Heart right ventricle (tissue), 16 donors: ENCODE measurements around the gene AFDN. TPM values are rescaled to one million over a fixed set of nuclear protein-coding genes. Genes with fewer than 3 reads are reported as not detected.

Experiments
- ATAC-seq, 8 donors: fragments of 200-7000 bp; cut with Tn5 transposase; one replicate each; pipeline ENCODE4 v1.9.1; 2020; ENCODE audit warnings: mild to moderate bottlenecking in 8 of 8, moderate library complexity in 8 of 8, moderate number of reproducible peaks in 1 of 8
- DNase-seq, 2 donors: peaks; one replicate each; pipeline ENCODE4 v3.0.0-alpha.2; 2020
- H3K27ac ChIP-seq, 10 donors: fragments of 200-600 bp; sonication (generic) in 2 of 10; one replicate each; pipeline versions ENCODE4 v1.5.0 to v1.8.0; 2020 to 2022; ENCODE audit warnings: mild to moderate bottlenecking in 3 of 10
- H3K27me3 ChIP-seq, 7 donors: fragments of 200-600 bp; one replicate each; pipeline ENCODE4 v1.8.0; 2021 to 2022; ENCODE audit warnings: mild to moderate bottlenecking in 2 of 7
- H3K36me3 ChIP-seq, 9 donors: fragments of 200-600 bp; sonication (generic) in 1 of 9; one replicate each; pipeline versions ENCODE4 v1.5.0 to v1.8.0; 2020 to 2022; ENCODE audit warnings: mild to moderate bottlenecking in 2 of 9
- H3K4me1 ChIP-seq, 9 donors: fragments of 200-600 bp; sonication (generic) in 1 of 9; one replicate each; pipeline versions ENCODE4 v1.5.0 to v1.8.0; 2020 to 2022; ENCODE audit warnings: mild to moderate bottlenecking in 4 of 9
- H3K4me3 ChIP-seq, 10 donors: fragments of 200-600 bp; sonication (generic) in 2 of 10; one replicate each; pipeline versions ENCODE4 v1.5.0 to v1.8.0; 2020 to 2022; ENCODE audit warnings: mild to moderate bottlenecking in 7 of 10, moderate library complexity in 2 of 10
- H3K9me3 ChIP-seq, 11 donors: fragments of 200-600 bp in 10 of 11; sonication (generic) in 2 of 11; one replicate each; pipeline versions ENCODE4 v1.5.0 to v1.8.0; 2013 to 2022; ENCODE audit warnings: mild to moderate bottlenecking in 2 of 11, control low read depth in 1 of 11, moderate library complexity in 1 of 11
- CTCF ChIP-seq, 9 donors: fragments of 200-600 bp; sonication (generic) in 2 of 9; IDR thresholded peaks; one replicate each; pipeline versions ENCODE4 v1.5.0 to v1.8.0; 2021 to 2022; ENCODE audit warnings: antibody characterized with exemption in 9 of 9, mild to moderate bottlenecking in 5 of 9, moderate library complexity in 1 of 9
- WGBS, 2 donors: extraction: QIAGEN DNeasy Blood & Tissue Kit; methylation state at CpG; one replicate each; pipeline ENCODE4 v1.1.7; 2013; ENCODE audit warnings: inconsistent platforms in 1 of 2; 5-methylcytosine and 5-hydroxymethylcytosine counted together
- intact Hi-C, 10 donors: fragments of 100-400 bp; cut with DNase I; formaldehyde crosslinking; loops; one replicate each; pipeline versions ENCODE4 v1.11.1 to v1.14.2; 2022
- polyA plus RNA-seq, 2 donors: library from polyadenylated mRNA; stranded (reverse); fragments of 200-250 nt; gene quantifications; one replicate each; pipeline ENCODE4 v1.2.3, GENCODE V29; 2013
- total RNA-seq, 10 donors: library from RNA; stranded (reverse); fragmentation: NEBNext Ultra II Directional in 3 of 10; extraction: Animal tissue kit (Norgen Biotek cat#: 25700) in 3 of 10; gene quantifications; one replicate each; pipeline versions ENCODE4 v1.2.1 to v1.2.4, GENCODE V29; 2021 to 2023
- donor health status: Arrhythmogenic right ventricular cardiomyopathy.
- donor health status: ischemic (EF 13 %, LVEDD 7.1; RV severe dilation, severe dysfunction).
- donor health status: healthy with polysubstance abuse.
- donor health status: DM: no; HTN: yes; CAD: no.
- donor health status: DM: no; HTN: no; CAD: no.
- donor health status: ischemic (EF 25% LVEDD 6.9; RV normal size, moderate dysfunction).
- donor health status: ischemic (EF 25% LVEDD 5.7; RV mildly dilated, moderate dysfunction).
- donor health status: healthy.
- donor health status: DM: yes; HTN: yes; CAD: no.
- donor health status: Ischemic cardiomyopathy.
- donor health status: ischemic (EF 35%, LVEDD 5.7; RV mildly dilated, moderate dysfunction).
- donor health status: nonischemic (EF 11% LVEDD 7.7; RV severe dilation, severe dysfunction).
- donor health status: DM: yes; HTN: yes; CAD: no.
- donor health status: PGD.
- donor health status: ischemic (EF 29% LVEDD 5.4; RV normal size, mild dysfunction).
- donor health status: nonischemic (EF 23%, LVEDD 6.1; RV moderate dilation, normal function).

The AFDN gene
- total and polyA plus RNA-seq, 12 donors, result 17.4 to 79.9 (median 58.0) TPM

- no peak overlapping the region for H3K4me3 ChIP-seq
- intact Hi-C loops, result loop anchor here in 1 of 10 donors (5.0 kb wide), 1 partner anchor 43 kb away; no protein-coding TSS in a partner anchor
- H3K27ac ChIP-seq, result peak overlapping the region in 8 of 10 donors; percentile 42 to 83 (median 60)
- no peak for DNase-seq
- ATAC-seq, result no peak
- H3K9me3 ChIP-seq, result no peaks in the 10 kb centered on the region
- 96% methylated on average over 36 of the region's 36 CpGs for WGBS, 2 donors
- no peaks in the 10 kb centered on the region for H3K36me3 ChIP-seq
- TF ChIP-seq CTCF (IDR thresholded peaks at IDR 0.05), result no peak
- peaks cover 0 to 33% (median 5%) of the 10 kb centered on the region in 9 donors for H3K4me1 ChIP-seq
- H3K27me3 ChIP-seq, result no peaks in the 10 kb centered on the region
Observed at GRCh38 chr6:167988945-167989841, 162.5 kb downstream of the AFDN start.

- intact Hi-C loops, result loop anchor here in 2 of 10 donors (5.0 kb wide), 2 partner anchors 42 to 47 kb away; no protein-coding TSS in a partner anchor
- ATAC-seq, result peak in 1 of 8 donors; percentile 15
- no peak for TF ChIP-seq CTCF (IDR thresholded peaks at IDR 0.05)
Observed at GRCh38 chr6:167990016-167990945, 163.6 kb downstream of the AFDN start.

GRCh38 chr6:167993169-167993568 lies 166.5 kb downstream of the AFDN start:
- peaks cover 0 to 31% (median 8%) of the 10 kb centered on the region in 9 donors for H3K4me1 ChIP-seq
- H3K4me3 ChIP-seq, result no peak overlapping the region
- H3K27me3 ChIP-seq, result peaks cover 0 to 5% (median 0%) of the 10 kb centered on the region in 7 donors
- 70 to 71% methylated on average over 16 of the region's 16 CpGs for WGBS, 2 donors
- ATAC-seq (peak; percentile 77 to 96 (median 92)), DNase-seq (peak; percentile 69 to 79)
- H3K27ac ChIP-seq, result peak overlapping the region in 9 of 10 donors; percentile 35 to 86 (median 66)
- no peaks in the 10 kb centered on the region for H3K9me3 ChIP-seq
- no peaks in the 10 kb centered on the region for H3K36me3 ChIP-seq
- intact Hi-C loops, result loop anchor here in 3 of 10 donors (2.0 to 5.0 kb wide), 3 partner anchors 39 to 44 kb away; no protein-coding TSS in a partner anchor
- TF ChIP-seq CTCF (IDR thresholded peaks at IDR 0.05), result no peak

More at GRCh38 chr6:167990016-167990945, 163.6 kb downstream of the AFDN start:
- Histone ChIP-seq H3K27ac (no peak overlapping the region), H3K4me1 (peaks cover 0 to 38% (median 8%) of the 10 kb centered on the region in 9 donors), H3K36me3 (no peaks in the 10 kb centered on the region), H3K27me3 (no peaks in the 10 kb centered on the region), H3K9me3 (no peaks in the 10 kb centered on the region), H3K4me3 (no peak overlapping the region)
- 95% methylated on average over 70 to 75 of the region's 75 CpGs for WGBS, 2 donors
- no peak for DNase-seq
